HEK293 (cell line): ENCODE data around the gene C5.

Experiments used
- CTCF ChIA-PET: fragments of 350-600 bp; formaldehyde crosslinking; extraction: SDS; loops from one replicate; lab custom pipeline; 2021; ENCODE audit warnings: antibody characterized with exemption; lab: Yijun Ruan, JAX
- POLR2A ChIA-PET: fragments of 300-600 bp; formaldehyde crosslinking; extraction: SDS; loops from one replicate; lab custom pipeline; 2020; ENCODE audit warnings: antibody characterized with exemption, inconsistent platforms; lab: Yijun Ruan, JAX
- H3K27ac ChIP-seq: fragments of 200-500 bp; sonication (Bioruptor generic); 2 replicates; pipeline ENCODE4 v1.5.1; 2014; ENCODE audit warnings: low read depth, low read length, control low read depth, inconsistent platforms; ENCODE audit errors: extremely low read depth
- H3K36me3 ChIP-seq, 2 experiments: fragments of 200-500 bp in 1 of 2; sonication (Bioruptor generic) in 1 of 2; 1 replicate in 1 of 2; 2 replicates in 1 of 2; pipeline ENCODE4 v1.5.1; 2014 to 2017; ENCODE audit warnings: inconsistent platforms in 2 of 2, low read length in 2 of 2; ENCODE audit not compliant: control insufficient read depth in 2 of 2, insufficient read depth in 1 of 2
- H3K4me1 ChIP-seq: fragments of 200-500 bp; sonication (Bioruptor generic); 2 replicates; pipeline ENCODE4 v1.5.1; 2014; ENCODE audit warnings: mild to moderate bottlenecking, low read length, inconsistent platforms; ENCODE audit not compliant: control insufficient read depth, insufficient read depth
- H3K4me3 ChIP-seq: 2 replicates; pipeline ENCODE4 v1.5.1; 2011; ENCODE audit warnings: low read depth, mild to moderate bottlenecking, control low read depth, low read length, moderate library complexity
- H3K9me3 ChIP-seq: fragments of 200-500 bp; sonication (Bioruptor generic); 2 replicates; pipeline ENCODE4 v1.5.1; 2014; ENCODE audit warnings: low read depth, low read length, inconsistent platforms; ENCODE audit not compliant: control insufficient read depth, insufficient read depth
- FEZF1 ChIP-seq: fragments of 450-650 bp; formaldehyde crosslinking; IDR thresholded peaks from 2 replicates; pipeline ENCODE4 v1.5.1; 2016; ENCODE audit warnings: missing biosample characterization, missing genetic modification characterization
- KLF8 ChIP-seq: fragments of 450-650 bp; formaldehyde crosslinking; IDR thresholded peaks from 2 replicates; pipeline ENCODE4 v1.5.1; 2016; ENCODE audit warnings: missing biosample characterization, missing genetic modification characterization
- MZF1 ChIP-seq: fragments of 450-650 bp; formaldehyde crosslinking; IDR thresholded peaks from 2 replicates; pipeline ENCODE4 v1.5.1; 2017; ENCODE audit warnings: missing biosample characterization, missing genetic modification characterization, borderline replicate concordance
- PRDM6 ChIP-seq: fragments of 450-650 bp; formaldehyde crosslinking; IDR thresholded peaks from 2 replicates; pipeline ENCODE4 v1.5.1; 2017; ENCODE audit warnings: missing biosample characterization, missing genetic modification characterization
- YY2 ChIP-seq: fragments of 450-650 bp; formaldehyde crosslinking; IDR thresholded peaks from 2 replicates; pipeline ENCODE4 v1.5.1; 2016; ENCODE audit warnings: missing biosample characterization, missing genetic modification characterization
- ZNF175 ChIP-seq: fragments of 450-650 bp; formaldehyde crosslinking; IDR thresholded peaks from 2 replicates; pipeline ENCODE4 v1.5.1; 2016; ENCODE audit warnings: missing biosample characterization, missing genetic modification characterization
- ZNF2 ChIP-seq: fragments of 450-650 bp; formaldehyde crosslinking; IDR thresholded peaks from 2 replicates; pipeline ENCODE4 v1.5.1; 2016; ENCODE audit warnings: missing biosample characterization, missing genetic modification characterization
- ZNF266 ChIP-seq: fragments of 450-650 bp; formaldehyde crosslinking; IDR thresholded peaks from 2 replicates; pipeline ENCODE4 v1.5.1; 2016; ENCODE audit warnings: missing biosample characterization, missing genetic modification characterization, low read depth
- ZNF302 ChIP-seq: fragments of 450-650 bp; formaldehyde crosslinking; IDR thresholded peaks from 2 replicates; pipeline ENCODE4 v1.5.1; 2016; ENCODE audit warnings: missing biosample characterization, missing genetic modification characterization, low read depth
- ZNF501 ChIP-seq: fragments of 450-650 bp; formaldehyde crosslinking; IDR thresholded peaks from 2 replicates; pipeline ENCODE4 v1.5.1; 2016; ENCODE audit warnings: missing biosample characterization, missing genetic modification characterization
- ZNF561 ChIP-seq: fragments of 450-650 bp; IDR thresholded peaks from 2 replicates; pipeline ENCODE4 v1.5.1; 2018; ENCODE audit warnings: missing biosample characterization, missing genetic modification characterization, borderline replicate concordance
- ZNF600 ChIP-seq: fragments of 450-650 bp; formaldehyde crosslinking; IDR thresholded peaks from 2 replicates; pipeline ENCODE4 v1.5.1; 2016; ENCODE audit warnings: missing biosample characterization, missing genetic modification characterization
- ZNF623 ChIP-seq: fragments of 450-650 bp; formaldehyde crosslinking; IDR thresholded peaks from 2 replicates; pipeline ENCODE4 v1.5.1; 2016; ENCODE audit warnings: missing biosample characterization, missing genetic modification characterization
- ZNF629 ChIP-seq: fragments of 450-650 bp; formaldehyde crosslinking; IDR thresholded peaks from 2 replicates; pipeline ENCODE4 v1.5.1; 2017; ENCODE audit warnings: missing biosample characterization, missing genetic modification characterization
- ZNF692 ChIP-seq: fragments of 450-650 bp; formaldehyde crosslinking; IDR thresholded peaks from 2 replicates; pipeline ENCODE4 v1.5.1; 2016; ENCODE audit warnings: missing biosample characterization, missing genetic modification characterization
- ZNF792 ChIP-seq: fragments of 450-650 bp; formaldehyde crosslinking; IDR thresholded peaks from 2 replicates; pipeline ENCODE4 v1.5.1; 2016; ENCODE audit warnings: missing biosample characterization, missing genetic modification characterization
- TF ChIP-seq, protein P1 (sequence below): fragments of 450-650 bp; formaldehyde crosslinking; IDR thresholded peaks from 2 replicates; pipeline ENCODE4 v1.5.1; 2016; ENCODE audit warnings: missing biosample characterization, missing genetic modification characterization
- TF ChIP-seq, protein P2 (sequence below): fragments of 450-650 bp; formaldehyde crosslinking; optimal IDR thresholded peaks from 2 replicates; pipeline ENCODE3; 2016; ENCODE audit warnings: missing biosample characterization, mild to moderate bottlenecking, missing genetic modification characterization

Gene C5

GRCh38 chr9:121074370-121075250 lies 24.5 kb upstream of the C5 start, which contains the start of gene CNTRL (continued):
- TF ChIP-seq ZNF692, result peak; percentile 88
- no peak for TF ChIP-seq ZNF792 (tag by site-specific recombination)
- no peak for TF ChIP-seq ZNF623 (tag by site-specific recombination)
- TF ChIP-seq, protein P1, sequence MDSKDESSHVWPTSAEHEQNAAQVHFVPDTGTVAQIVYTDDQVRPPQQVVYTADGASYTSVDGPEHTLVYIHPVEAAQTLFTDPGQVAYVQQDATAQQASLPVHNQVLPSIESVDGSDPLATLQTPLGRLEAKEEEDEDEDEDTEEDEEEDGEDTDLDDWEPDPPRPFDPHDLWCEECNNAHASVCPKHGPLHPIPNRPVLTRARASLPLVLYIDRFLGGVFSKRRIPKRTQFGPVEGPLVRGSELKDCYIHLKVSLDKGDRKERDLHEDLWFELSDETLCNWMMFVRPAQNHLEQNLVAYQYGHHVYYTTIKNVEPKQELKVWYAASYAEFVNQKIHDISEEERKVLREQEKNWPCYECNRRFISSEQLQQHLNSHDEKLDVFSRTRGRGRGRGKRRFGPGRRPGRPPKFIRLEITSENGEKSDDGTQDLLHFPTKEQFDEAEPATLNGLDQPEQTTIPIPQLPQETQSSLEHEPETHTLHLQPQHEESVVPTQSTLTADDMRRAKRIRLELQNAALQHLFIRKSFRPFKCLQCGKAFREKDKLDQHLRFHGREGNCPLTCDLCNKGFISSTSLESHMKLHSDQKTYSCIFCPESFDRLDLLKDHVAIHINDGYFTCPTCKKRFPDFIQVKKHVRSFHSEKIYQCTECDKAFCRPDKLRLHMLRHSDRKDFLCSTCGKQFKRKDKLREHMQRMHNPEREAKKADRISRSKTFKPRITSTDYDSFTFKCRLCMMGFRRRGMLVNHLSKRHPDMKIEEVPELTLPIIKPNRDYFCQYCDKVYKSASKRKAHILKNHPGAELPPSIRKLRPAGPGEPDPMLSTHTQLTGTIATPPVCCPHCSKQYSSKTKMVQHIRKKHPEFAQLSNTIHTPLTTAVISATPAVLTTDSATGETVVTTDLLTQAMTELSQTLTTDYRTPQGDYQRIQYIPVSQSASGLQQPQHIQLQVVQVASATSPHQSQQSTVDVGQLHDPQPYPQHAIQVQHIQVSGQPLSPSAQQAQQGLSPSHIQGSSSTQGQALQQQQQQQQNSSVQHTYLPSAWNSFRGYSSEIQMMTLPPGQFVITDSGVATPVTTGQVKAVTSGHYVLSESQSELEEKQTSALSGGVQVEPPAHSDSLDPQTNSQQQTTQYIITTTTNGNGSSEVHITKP (tag by site-specific recombination), result no peak
- 0 out of 2 replicates have a peak, but pooled peaks have one; percentile 6 for TF ChIP-seq FEZF1 (tag by site-specific recombination)

- H3K9me3 ChIP-seq, result no peaks in the 10 kb centered on the region
- CTCF ChIA-PET, result interaction anchor here (0.5 to 1.4 kb wide), 6 partner anchors 13 to 317 kb away, joined by 3 to 7 read pairs (median 4); no protein-coding TSS in a partner anchor
- no peak overlapping the region for H3K27ac ChIP-seq
- POLR2A ChIA-PET, result interaction anchor here (0.6 kb wide), 2 partner anchors 13 to 621 kb away, joined by 3 to 4 read pairs; no protein-coding TSS in a partner anchor
- H3K4me3 ChIP-seq, result no peak overlapping the region
- peaks cover 2% of the 10 kb centered on the region; the same call in 1 of the 2 replicates for H3K4me1 ChIP-seq
- H3K36me3 ChIP-seq, result no peaks in the 10 kb centered on the region
- TF ChIP-seq ZNF629 (tag by site-specific recombination), result no peak
- TF ChIP-seq, protein P2, sequence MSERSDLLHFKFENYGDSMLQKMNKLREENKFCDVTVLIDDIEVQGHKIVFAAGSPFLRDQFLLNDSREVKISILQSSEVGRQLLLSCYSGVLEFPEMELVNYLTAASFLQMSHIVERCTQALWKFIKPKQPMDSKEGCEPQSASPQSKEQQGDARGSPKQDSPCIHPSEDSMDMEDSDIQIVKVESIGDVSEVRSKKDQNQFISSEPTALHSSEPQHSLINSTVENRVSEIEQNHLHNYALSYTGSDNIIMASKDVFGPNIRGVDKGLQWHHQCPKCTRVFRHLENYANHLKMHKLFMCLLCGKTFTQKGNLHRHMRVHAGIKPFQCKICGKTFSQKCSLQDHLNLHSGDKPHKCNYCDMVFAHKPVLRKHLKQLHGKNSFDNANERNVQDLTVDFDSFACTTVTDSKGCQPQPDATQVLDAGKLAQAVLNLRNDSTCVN (tag by site-specific recombination), result no peak
- TF ChIP-seq MZF1 (tag by site-specific recombination), result no peak
- no peak for TF ChIP-seq ZNF692
- no peak for TF ChIP-seq ZNF561 (tag by site-specific recombination)
- no peak for TF ChIP-seq KLF8 (tag by site-specific recombination)
- TF ChIP-seq ZNF302 (tag by site-specific recombination), result no peak
- no peak for TF ChIP-seq YY2 (tag by site-specific recombination)
- TF ChIP-seq ZNF600, result no peak
- no peak for TF ChIP-seq ZNF175 (tag by site-specific recombination)
- no peak for TF ChIP-seq ZNF501
- no peak for TF ChIP-seq PRDM6 (tag by site-specific recombination)
- no peak for TF ChIP-seq ZNF266
- no peak for TF ChIP-seq ZNF2
- TF ChIP-seq, all 188 proteins: peak for 0
Observed at GRCh38 chr9:121073038-121073437, 23.0 kb upstream of the C5 start.
